Esophagus (tissue), 2 donors: ENCODE measurements around the gene TNNT1. TPM values are rescaled to one million over a fixed set of nuclear protein-coding genes. Genes with fewer than 3 reads are reported as not detected.
A peak's percentile ranks its signal among the peaks of the same experiment; 100 is the strongest.

Experiments used
- H3K27ac ChIP-seq, 2 donors: one replicate each; pipeline ENCODE4 v1.5.1; 2013; ENCODE audit warnings: low read depth in 2 of 2, mild to moderate bottlenecking in 2 of 2, inconsistent platforms in 1 of 2, low read length in 1 of 2, moderate library complexity in 1 of 2
- H3K27me3 ChIP-seq, 2 donors: one replicate each; pipeline ENCODE4 v1.6.1; 2013; ENCODE audit warnings: low read length in 2 of 2, control low read depth in 1 of 2, mild to moderate bottlenecking in 1 of 2; ENCODE audit not compliant: insufficient read depth in 2 of 2, control insufficient read depth in 1 of 2
- H3K36me3 ChIP-seq, 2 donors: one replicate each; pipeline ENCODE4 v1.6.1; 2013; ENCODE audit warnings: low read length in 1 of 2; ENCODE audit not compliant: control insufficient read depth in 2 of 2, insufficient read depth in 2 of 2
- H3K4me1 ChIP-seq, 2 donors: one replicate each; pipeline ENCODE4 v1.6.1; 2013; ENCODE audit warnings: low read length in 1 of 2; ENCODE audit not compliant: control insufficient read depth in 2 of 2, insufficient read depth in 2 of 2
- H3K4me3 ChIP-seq, 2 donors: one replicate each; pipeline ENCODE4 v1.5.1; 2013; ENCODE audit warnings: low read length in 2 of 2, mild to moderate bottlenecking in 2 of 2, low read depth in 1 of 2, moderate library complexity in 1 of 2
- H3K9me3 ChIP-seq, 2 donors: one replicate each; pipeline ENCODE4 v1.6.1; 2013; ENCODE audit warnings: mild to moderate bottlenecking in 2 of 2, low read depth in 1 of 2, low read length in 1 of 2, moderate library complexity in 1 of 2; ENCODE audit not compliant: control insufficient read depth in 2 of 2, insufficient read depth in 1 of 2
- WGBS, 2 donors: extraction: QIAGEN DNeasy Blood & Tissue Kit; methylation state at CpG; one replicate each; pipeline ENCODE4 v1.1.7; 2013; 5-methylcytosine and 5-hydroxymethylcytosine counted together
- polyA plus RNA-seq, 2 donors: library from polyadenylated mRNA; stranded (reverse); fragments of 200-250 nt; gene quantifications; one replicate each; pipeline ENCODE4 v1.2.3, GENCODE V29; 2013
- donor health status: healthy with polysubstance abuse.
- donor health status: Bipolar disorder and iron deficiency.

TNNT1 gene
- polyA plus RNA-seq, 2 donors, result 6.1 to 10.9 TPM

DNA sequence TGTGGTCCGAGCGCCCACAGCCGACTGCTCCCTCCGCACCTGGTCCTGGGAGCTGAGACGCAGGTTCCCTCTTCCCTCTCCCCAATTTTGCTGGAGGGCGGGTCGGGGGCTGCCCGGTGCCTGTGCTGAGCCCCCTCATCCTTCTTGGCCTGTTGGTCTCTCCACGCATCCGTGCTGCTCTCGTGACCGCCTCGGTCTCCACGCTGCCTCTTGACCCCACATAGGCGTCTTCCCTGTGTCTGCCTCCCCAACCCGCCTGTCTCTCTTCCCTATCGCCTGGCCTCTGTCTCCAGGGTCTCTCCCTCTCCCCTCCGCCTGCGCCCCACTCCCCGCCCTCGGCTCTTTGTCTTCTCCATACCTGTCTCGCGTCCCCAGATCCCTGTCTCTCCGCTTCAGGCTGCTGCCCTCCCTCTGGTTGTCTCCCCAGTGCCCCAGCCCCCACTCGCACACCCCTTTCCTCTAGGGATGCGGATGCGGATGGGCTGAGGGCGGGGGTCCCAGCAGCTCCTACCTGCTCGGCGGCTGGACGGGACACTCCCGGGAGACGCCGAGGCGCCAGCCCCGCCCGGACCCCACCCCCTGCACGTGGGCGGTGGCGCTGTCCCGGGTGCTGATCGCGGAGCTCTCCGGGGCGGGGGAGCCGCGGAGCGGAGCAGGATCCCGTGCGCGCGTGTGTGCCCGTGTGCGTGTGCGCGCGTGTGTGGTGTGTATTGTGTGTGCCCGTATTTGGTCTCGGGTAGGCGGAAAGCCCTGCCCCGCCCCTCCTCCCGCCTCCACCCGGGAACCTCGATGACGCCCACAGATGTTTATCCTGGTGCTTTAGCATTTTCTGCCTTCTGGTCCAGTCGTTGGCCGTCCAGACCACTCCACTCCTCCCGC, 30.8 kb upstream of the TNNT1 start, which contains the start of gene SYT5:
TSS of gene SYT5 (minus strand) at position 684 of the 879 bp plus-strand sequence. CDS start 1,248 bp downstream, outside the sequence.
- peaks cover 0 to 12% of the 10 kb centered on the region in 2 donors for H3K9me3 ChIP-seq
- 3% methylated on average over 53 to 68 of the region's 68 CpGs for WGBS, 2 donors
- H3K4me1 ChIP-seq, result peaks cover 9 to 11% of the 10 kb centered on the region in 2 donors
- peaks cover 0 to 10% of the 10 kb centered on the region in 2 donors for H3K27me3 ChIP-seq
- H3K4me3 ChIP-seq, result peak within 1 kb of the TSS in 1 of 2 donors; percentile 8
- H3K27ac ChIP-seq, result no peak within 1 kb of the TSS
- H3K36me3 ChIP-seq, result no peaks in the 10 kb centered on the region

DNA sequence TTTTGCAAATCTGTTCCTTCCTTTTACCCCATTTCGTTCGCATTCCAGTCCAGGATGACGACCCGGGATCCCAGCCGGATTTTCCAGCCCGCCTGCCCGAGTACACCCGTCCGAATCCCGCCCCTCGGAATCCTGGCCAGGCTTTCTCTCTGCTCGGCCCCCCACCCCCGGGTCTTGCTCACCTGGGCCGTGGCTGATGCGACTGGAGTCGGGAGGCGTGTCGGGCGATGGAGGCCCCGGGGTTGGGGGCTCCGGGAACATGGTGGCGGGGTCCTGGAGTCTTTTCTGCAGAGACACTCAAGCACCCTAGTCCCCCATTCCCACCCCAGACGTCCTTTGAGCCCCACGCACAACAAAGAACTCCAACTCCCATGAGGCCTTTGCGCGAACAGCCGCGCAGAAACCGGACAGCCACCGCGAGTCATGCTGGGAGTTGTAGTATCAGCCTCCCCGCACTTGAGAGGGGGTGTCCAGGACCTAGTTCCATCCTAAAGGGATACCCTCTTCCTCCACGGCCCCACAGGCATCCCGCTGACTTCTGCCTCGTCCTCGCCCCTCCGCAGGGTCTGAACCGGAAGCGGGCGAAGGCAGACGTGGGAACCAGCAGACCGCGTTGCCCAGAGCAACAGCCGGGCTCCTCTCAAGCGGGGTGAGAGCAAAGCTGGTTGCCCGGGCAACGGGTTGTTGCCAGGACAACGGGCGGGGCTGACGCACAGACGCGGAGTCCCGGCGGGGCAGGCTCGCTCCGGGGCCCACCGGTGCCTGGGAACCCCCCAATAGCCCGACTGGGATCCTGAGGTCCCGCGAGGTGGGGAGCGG, 30.0 kb upstream of the TNNT1 start:
- Histone ChIP-seq H3K4me3 (peak overlapping the region in 1 of 2 donors; percentile 8), H3K4me1 (peaks cover 9 to 11% of the 10 kb centered on the region in 2 donors), H3K27ac (no peak overlapping the region), H3K36me3 (no peaks in the 10 kb centered on the region), H3K9me3 (peaks cover 0 to 12% of the 10 kb centered on the region in 2 donors), H3K27me3 (peaks cover 0 to 13% of the 10 kb centered on the region in 2 donors)
- WGBS, 2 donors, result 5 to 6% methylated on average over 58 to 61 of the region's 61 CpGs

DNA sequence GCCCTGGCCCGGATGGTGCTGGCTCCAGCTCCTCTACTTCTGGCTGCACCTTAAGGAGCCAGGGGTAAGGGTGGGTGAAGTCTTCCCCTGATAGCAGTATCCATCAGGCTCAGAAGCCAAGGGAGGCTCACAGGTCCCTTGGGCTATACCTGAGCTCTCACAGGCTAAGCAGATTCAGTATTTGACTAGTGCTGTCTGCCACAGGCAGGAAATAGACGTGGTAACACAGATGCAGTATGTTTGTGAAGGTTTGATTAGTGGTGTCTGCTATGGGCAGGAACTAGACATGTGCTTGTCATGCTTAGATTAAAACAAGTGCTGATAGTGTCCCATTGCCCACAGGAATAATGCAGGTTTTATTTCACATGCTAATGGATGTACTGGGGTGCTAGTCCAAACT, 27.1 kb upstream of the TNNT1 start:
- Histone ChIP-seq H3K9me3 (peaks cover 0 to 6% of the 10 kb centered on the region in 2 donors), H3K27me3 (peaks cover 0 to 17% of the 10 kb centered on the region in 2 donors), H3K4me3 (no peak overlapping the region), H3K4me1 (peaks cover 11 to 12% of the 10 kb centered on the region in 2 donors), H3K36me3 (no peaks in the 10 kb centered on the region), H3K27ac (no peak overlapping the region)
- 29% methylated on average over 2 of the region's 2 CpGs for WGBS, 2 donors

DNA sequence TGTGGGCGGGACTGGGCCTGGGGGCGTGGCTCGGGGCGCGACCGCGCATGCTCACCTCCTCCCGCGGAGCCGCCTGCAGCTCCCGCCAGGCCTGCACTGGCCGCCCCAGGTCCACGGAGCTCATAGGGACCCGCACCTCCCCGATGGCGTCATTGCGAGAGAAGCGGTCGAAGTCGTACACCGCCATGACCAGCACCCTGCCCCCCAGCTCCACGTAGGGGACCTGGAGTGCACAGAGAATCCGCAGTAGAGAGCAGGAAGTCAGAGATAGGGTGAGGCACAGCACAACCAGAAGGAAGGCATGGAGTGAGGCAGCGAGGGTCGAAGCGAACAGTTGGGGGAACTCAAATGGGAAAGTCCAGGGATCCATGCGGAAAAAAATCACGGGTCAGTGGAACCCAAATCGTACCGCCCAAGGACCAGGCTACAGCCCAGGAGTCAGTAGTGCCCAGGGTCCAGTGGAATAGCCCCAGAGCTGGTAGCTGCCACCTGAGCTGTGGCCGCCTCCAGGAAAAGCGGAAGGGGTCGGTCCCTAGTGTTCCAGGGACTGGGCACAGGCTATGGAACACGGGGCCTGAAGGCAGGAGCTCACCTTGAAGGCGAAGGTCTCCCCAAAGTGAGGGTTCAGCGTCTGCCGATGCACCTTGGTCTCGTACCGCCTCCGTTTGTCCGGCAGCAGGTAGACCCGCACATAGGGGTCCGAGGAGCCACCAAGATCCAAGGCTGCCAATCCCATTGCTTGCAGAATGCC, 26.3 kb upstream of the TNNT1 start:
- H3K27me3 ChIP-seq, result peaks cover 0 to 17% of the 10 kb centered on the region in 2 donors
- 53 to 65% methylated on average over 43 of the region's 43 CpGs for WGBS, 2 donors

DNA sequence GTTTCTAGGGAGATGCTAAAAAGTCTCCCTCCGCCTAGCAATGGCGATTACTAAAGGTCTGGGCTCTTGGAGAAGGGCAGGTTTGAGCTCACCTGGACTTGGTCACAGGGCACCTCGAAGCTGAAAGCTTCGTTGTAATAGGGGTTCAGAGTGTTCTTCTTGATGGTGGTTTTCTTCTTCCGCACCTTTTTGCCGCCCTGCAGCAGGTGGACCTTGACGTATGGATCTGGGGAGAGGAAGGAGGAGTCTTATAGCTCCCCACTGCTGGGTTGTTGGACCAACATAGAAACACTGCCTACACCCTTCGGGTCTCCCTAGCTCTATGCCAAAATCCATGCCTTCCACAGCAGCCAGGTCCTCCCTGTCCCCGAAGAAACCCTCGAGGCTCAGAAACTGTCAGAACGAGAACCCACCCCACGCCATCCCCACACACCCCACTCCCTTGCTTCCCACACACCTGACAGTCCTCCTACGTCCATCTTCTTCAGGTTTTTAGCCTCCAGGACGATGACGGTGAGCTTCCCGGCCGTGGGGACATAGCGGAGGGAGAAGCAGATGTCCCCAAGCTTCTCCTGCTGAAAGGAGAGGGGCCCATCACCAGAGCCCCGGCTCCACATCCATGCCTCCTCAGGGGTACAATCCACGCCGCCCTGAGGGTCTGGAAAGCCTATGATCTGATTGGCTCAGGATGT, 25.6 kb upstream of the TNNT1 start:
- Histone ChIP-seq H3K9me3 (peaks cover 0 to 4% of the 10 kb centered on the region in 2 donors), H3K4me1 (peaks cover 6 to 8% of the 10 kb centered on the region in 2 donors), H3K27me3 (peaks cover 0 to 13% of the 10 kb centered on the region in 2 donors), H3K4me3 (no peak overlapping the region), H3K27ac (no peak overlapping the region), H3K36me3 (no peaks in the 10 kb centered on the region)
- 48 to 65% methylated on average over 20 to 21 of the region's 21 CpGs for whole genome bisulfite sequencing, 2 donors

More for the DNA sequence above, 26.3 kb upstream of the TNNT1 start:
- no peak overlapping the region for H3K27ac ChIP-seq
- peaks cover 0 to 5% of the 10 kb centered on the region in 2 donors for H3K9me3 ChIP-seq
- H3K36me3 ChIP-seq, result no peaks in the 10 kb centered on the region
- peaks cover 11 to 12% of the 10 kb centered on the region in 2 donors for H3K4me1 ChIP-seq
- H3K4me3 ChIP-seq, result no peak overlapping the region

DNA sequence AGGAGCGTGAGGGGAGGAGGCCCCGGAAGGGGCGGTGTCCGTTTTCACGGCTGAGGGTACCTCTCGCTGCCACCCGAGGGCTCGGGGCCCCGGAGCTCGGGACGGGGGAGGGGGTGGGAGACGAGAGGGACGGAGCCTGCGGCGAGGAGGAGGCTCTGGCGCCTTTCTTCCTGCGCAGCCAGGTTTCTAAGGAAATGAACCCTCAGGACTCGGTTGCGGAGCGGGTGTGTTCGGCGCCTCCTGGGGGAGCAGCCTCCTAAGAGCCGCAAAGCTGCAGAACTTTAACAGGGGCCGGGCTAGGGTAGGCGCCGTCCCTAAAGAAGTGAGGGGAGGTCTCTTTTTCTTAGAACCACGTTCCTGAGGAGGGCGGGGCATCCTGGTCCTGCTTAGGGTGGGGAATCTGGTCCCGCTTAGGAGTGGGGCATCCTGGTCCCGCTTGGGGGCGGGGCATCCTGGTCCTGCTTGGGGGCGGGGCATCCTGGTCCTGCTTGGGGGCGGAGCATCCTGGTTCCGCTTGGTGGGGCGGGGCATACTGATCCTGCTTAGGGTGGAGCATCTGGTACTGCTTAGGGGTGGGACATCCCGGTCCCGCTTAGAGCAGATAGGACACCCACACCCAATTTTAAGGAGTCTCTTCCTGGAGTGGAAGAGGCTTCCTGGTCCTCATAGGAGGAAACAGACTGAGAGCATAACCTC, 24.9 kb upstream of the TNNT1 start:
- H3K36me3 ChIP-seq, result no peaks in the 10 kb centered on the region
- peak overlapping the region in 1 of 2 donors; percentile 5 for H3K4me3 ChIP-seq
- H3K27ac ChIP-seq, result no peak overlapping the region
- peaks cover 0 to 9% of the 10 kb centered on the region in 2 donors for H3K27me3 ChIP-seq
- H3K9me3 ChIP-seq, result no peaks in the 10 kb centered on the region
- H3K4me1 ChIP-seq, result peaks cover 0 to 3% of the 10 kb centered on the region in 2 donors
- WGBS, 2 donors, result 1 to 2% methylated on average over 23 to 37 of the region's 37 CpGs

DNA sequence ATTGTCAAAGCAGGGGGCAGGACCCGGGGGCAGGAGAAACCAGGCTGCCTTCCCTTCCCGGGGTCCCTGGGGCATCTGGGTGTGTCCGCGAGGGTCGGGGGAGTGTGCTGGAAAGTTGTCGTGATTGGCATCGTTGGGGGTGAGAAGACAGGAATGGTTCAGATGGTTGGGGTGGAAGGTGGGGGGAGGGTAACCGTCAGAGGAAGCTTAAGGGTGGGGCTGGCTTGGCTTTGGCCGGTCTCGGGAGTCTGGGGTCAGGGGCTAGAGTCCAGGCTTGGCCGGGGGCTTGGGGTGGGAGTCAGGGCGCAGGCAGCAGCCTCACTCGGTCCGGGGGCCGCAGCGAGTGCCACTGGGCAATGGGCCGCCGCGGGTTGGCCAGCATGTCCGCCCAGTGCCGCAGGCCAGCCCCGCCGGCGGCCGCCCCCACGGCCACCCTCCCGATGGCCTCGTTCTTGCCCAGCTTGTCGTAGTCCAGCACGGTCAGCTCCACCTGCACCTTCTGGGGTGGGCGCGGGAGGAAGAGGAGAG, 24.2 kb upstream of the TNNT1 start:
- peaks cover 0 to 3% of the 10 kb centered on the region in 2 donors for H3K4me1 ChIP-seq
- WGBS, 2 donors, result 2% methylated on average over 14 to 32 of the region's 32 CpGs
- H3K27ac ChIP-seq, result no peak overlapping the region
- no peaks in the 10 kb centered on the region for H3K36me3 ChIP-seq
- H3K27me3 ChIP-seq, result peaks cover 0 to 9% of the 10 kb centered on the region in 2 donors
- H3K4me3 ChIP-seq, result peak overlapping the region in 1 of 2 donors; percentile 5
- no peaks in the 10 kb centered on the region for H3K9me3 ChIP-seq

DNA sequence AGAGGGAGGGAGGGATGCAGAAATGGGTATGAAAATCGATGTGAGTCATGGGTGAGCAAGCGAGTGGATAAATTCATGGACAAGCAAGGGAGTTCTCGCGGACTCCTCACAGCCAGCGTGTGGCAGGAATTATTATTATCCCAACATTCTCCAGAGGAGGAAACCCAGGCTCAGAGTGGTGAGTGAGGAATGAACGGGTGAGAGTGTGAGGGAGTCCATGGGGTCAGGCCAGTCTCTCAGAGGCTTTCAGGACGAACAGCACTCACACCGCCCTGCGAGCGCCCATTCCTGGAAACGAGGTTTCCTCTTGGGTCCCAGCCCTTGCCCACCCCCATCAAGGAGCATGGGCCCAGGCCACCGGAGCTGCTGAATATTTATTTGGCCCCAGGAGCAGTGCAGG, 23.7 kb upstream of the TNNT1 start:
- H3K4me3 ChIP-seq, result no peak overlapping the region
- no peak overlapping the region for H3K27ac ChIP-seq
- no peaks in the 10 kb centered on the region for H3K36me3 ChIP-seq
- H3K4me1 ChIP-seq, result peaks cover 0 to 3% of the 10 kb centered on the region in 2 donors
- H3K27me3 ChIP-seq, result peaks cover 0 to 9% of the 10 kb centered on the region in 2 donors
- WGBS, 2 donors, result 13 to 20% methylated on average over 12 of the region's 12 CpGs
- H3K9me3 ChIP-seq, result no peaks in the 10 kb centered on the region
